Osteoblast (primary cell): ENCODE measurements around the gene CD300LB. TPM values are rescaled to one million over a fixed set of nuclear protein-coding genes. Genes with fewer than 3 reads are reported as not detected.

Source experiments
- DNase-seq: peaks from one replicate; pipeline ENCODE4 v3.0.0; 2011; ENCODE audit warnings: low spot score, mixed read lengths; ENCODE audit not compliant: insufficient read length; ENCODE audit errors: missing footprints
- H2AFZ ChIP-seq: 2 replicates; pipeline ENCODE4 v1.6.0; 2011; ENCODE audit warnings: mild to moderate bottlenecking, low read length
- H3K27ac ChIP-seq: 2 replicates; pipeline ENCODE4 v1.5.1; 2011; ENCODE audit warnings: mild to moderate bottlenecking, low read depth, low read length, moderate library complexity
- H3K27me3 ChIP-seq: 2 replicates; pipeline ENCODE4 v1.6.0; 2012; ENCODE audit warnings: mild to moderate bottlenecking, control low read depth, inconsistent platforms, low read length, moderate library complexity; ENCODE audit not compliant: insufficient read depth
- H3K36me3 ChIP-seq: 2 replicates; pipeline ENCODE4 v1.5.1; 2011; ENCODE audit warnings: mild to moderate bottlenecking, low read length, control low read depth, moderate library complexity; ENCODE audit not compliant: insufficient read depth
- H3K4me1 ChIP-seq: 2 replicates; pipeline ENCODE4 v1.5.1; 2011; ENCODE audit warnings: mild to moderate bottlenecking, low read length, control low read depth, moderate library complexity; ENCODE audit not compliant: insufficient read depth
- H3K4me2 ChIP-seq: 2 replicates; pipeline ENCODE4 v1.6.0; 2011; ENCODE audit warnings: mild to moderate bottlenecking, low read length; ENCODE audit not compliant: insufficient read depth
- H3K4me3 ChIP-seq: fragments of 200-600 bp; sonication (generic); 3 replicates; pipeline ENCODE4 v1.5.1; 2012; ENCODE audit warnings: mild to moderate bottlenecking, low read length, inconsistent platforms; ENCODE audit not compliant: insufficient read depth
- H3K79me2 ChIP-seq: 2 replicates; pipeline ENCODE4 v1.6.0; 2012; ENCODE audit warnings: mild to moderate bottlenecking, low read length, control low read depth, inconsistent platforms; ENCODE audit not compliant: insufficient read depth
- H3K9me3 ChIP-seq: 2 replicates; pipeline ENCODE4 v1.5.1; 2011; ENCODE audit warnings: low read depth, low read length, control low read depth
- H4K20me1 ChIP-seq: 2 replicates; pipeline ENCODE4 v1.6.0; 2012; ENCODE audit warnings: mild to moderate bottlenecking, low read length, control low read depth; ENCODE audit not compliant: insufficient read depth
- CTCF ChIP-seq: IDR thresholded peaks from 2 replicates; pipeline ENCODE4 v1.5.1; 2011; ENCODE audit warnings: mild to moderate bottlenecking, low read depth, low read length, moderate library complexity; ENCODE audit errors: extremely low read depth
- total RNA-seq: library from RNA; depleted of rRNA; stranded (reverse); fragments of >200 nt; gene quantifications from 2 replicates; pipeline ENCODE4 v1.2.3, GENCODE V29; 2012

The CD300LB gene
- total RNA-seq, 1 donor: not detected

- H4K20me1 ChIP-seq: no peaks in the 10 kb centered on the region
- no peak overlapping the region for H3K27ac ChIP-seq
- H3K4me1 ChIP-seq: no peaks in the 10 kb centered on the region
- H3K4me2 ChIP-seq: no peak overlapping the region
- no peaks in the 10 kb centered on the region for H3K9me3 ChIP-seq
- peaks cover 3% of the 10 kb centered on the region for H3K27me3 ChIP-seq
- H3K79me2 ChIP-seq: no peaks in the 10 kb centered on the region
- no peak for DNase-seq
- no peak for TF ChIP-seq CTCF
- H3K4me3 ChIP-seq: no peak overlapping the region
- H2AFZ ChIP-seq: no peak overlapping the region
- no peaks in the 10 kb centered on the region for H3K36me3 ChIP-seq
Measured at GRCh38 chr17:74502861-74503260, 28.4 kb downstream of the CD300LB start.

- Histone ChIP-seq H3K79me2 (no peaks in the 10 kb centered on the region), H3K36me3 (no peaks in the 10 kb centered on the region), H3K4me2 (no peak overlapping the region), H4K20me1 (no peaks in the 10 kb centered on the region), H3K27me3 (peaks cover 3% of the 10 kb centered on the region), H3K4me1 (no peaks in the 10 kb centered on the region), H3K27ac (no peak overlapping the region), H2AFZ (no peak overlapping the region), H3K4me3 (no peak overlapping the region), H3K9me3 (no peaks in the 10 kb centered on the region)
- no peak for TF ChIP-seq CTCF
- no peak for DNase-seq
Measured at GRCh38 chr17:74499992-74500391, 31.3 kb downstream of the CD300LB start.

GRCh38 chr17:74497471-74497870 lies 33.8 kb downstream of the CD300LB start:
- Histone ChIP-seq H2AFZ (no peak overlapping the region), H3K4me3 (no peak overlapping the region), H3K9me3 (no peaks in the 10 kb centered on the region), H3K36me3 (no peaks in the 10 kb centered on the region), H3K4me1 (no peaks in the 10 kb centered on the region), H3K4me2 (no peak overlapping the region), H4K20me1 (no peaks in the 10 kb centered on the region), H3K79me2 (no peaks in the 10 kb centered on the region), H3K27ac (no peak overlapping the region), H3K27me3 (no peaks in the 10 kb centered on the region)
- no peak for DNase-seq
- no peak for TF ChIP-seq CTCF

- TF ChIP-seq CTCF: peak; percentile 84
- Histone ChIP-seq H3K4me3 (no peak overlapping the region), H3K4me1 (no peaks in the 10 kb centered on the region), H2AFZ (no peak overlapping the region), H3K9me3 (no peaks in the 10 kb centered on the region), H3K27ac (no peak overlapping the region), H3K27me3 (no peaks in the 10 kb centered on the region), H3K4me2 (no peak overlapping the region), H3K79me2 (no peaks in the 10 kb centered on the region), H4K20me1 (no peaks in the 10 kb centered on the region), H3K36me3 (no peaks in the 10 kb centered on the region)
- peak; percentile 89 for DNase-seq
Measured at GRCh38 chr17:74493331-74493833, 37.9 kb downstream of the CD300LB start.
